D341Med (cell line): ENCODE results near the gene CCDC192.
"Not testable (repeated sequence)": the region's sequence is repeated elsewhere in the genome, so short reads cannot be mapped to it uniquely, and the experiment has no call there.

Experiments
- DNase-seq: peaks from one replicate; pipeline ENCODE4 v3.0.0; 2012; ENCODE audit warnings: low spot score

The CCDC192 gene

GRCh38 chr5:127847641-127848040 is 144.4 kb downstream of the CCDC192 start:
- DNase-seq, result not testable (repeated sequence)

- no peak for DNase-seq
These were observed 144.9 kb downstream of the CCDC192 start for GRCh38 chr5:127848098-127848497.

- no peak for DNase-seq
These were observed 146.2 kb downstream of the CCDC192 start for GRCh38 chr5:127849408-127849807.

- DNase-seq, result peak; percentile 63
These were observed 146.7 kb downstream of the CCDC192 start for GRCh38 chr5:127849891-127850290.

- DNase-seq, result no peak
These were observed 148.8 kb downstream of the CCDC192 start for GRCh38 chr5:127851964-127852363.

GRCh38 chr5:127854520-127854919 is 151.3 kb downstream of the CCDC192 start:
- no peak for DNase-seq

GRCh38 chr5:127856292-127856691 is 153.1 kb downstream of the CCDC192 start:
- no peak for DNase-seq

- DNase-seq, result peak; percentile 63
These were observed 155.1 kb downstream of the CCDC192 start for GRCh38 chr5:127858116-127858784.

- no peak for DNase-seq
These were observed 157.1 kb downstream of the CCDC192 start for GRCh38 chr5:127860291-127860690.

- no peak for DNase-seq
These were observed 160.0 kb downstream of the CCDC192 start for GRCh38 chr5:127863161-127863560.

GRCh38 chr5:127863610-127864395 is 160.6 kb downstream of the CCDC192 start:
- no peak for DNase-seq

GRCh38 chr5:127864511-127864910 is 161.3 kb downstream of the CCDC192 start:
- DNase-seq, result no peak

GRCh38 chr5:127865273-127865672 is 162.1 kb downstream of the CCDC192 start:
- no peak for DNase-seq

GRCh38 chr5:127867022-127867783 is 164.0 kb downstream of the CCDC192 start:
- no peak for DNase-seq

GRCh38 chr5:127870914-127871313 is 167.7 kb downstream of the CCDC192 start:
- no peak for DNase-seq

- no peak for DNase-seq
These were observed 168.4 kb downstream of the CCDC192 start for GRCh38 chr5:127871503-127872153.

GRCh38 chr5:127872494-127872893 is 169.3 kb downstream of the CCDC192 start:
- DNase-seq, result no peak

- peak; percentile 35 for DNase-seq
These were observed 172.2 kb downstream of the CCDC192 start for GRCh38 chr5:127875235-127876021.

- no peak for DNase-seq
These were observed 173.2 kb downstream of the CCDC192 start for GRCh38 chr5:127876384-127876783.

GRCh38 chr5:127878174-127878750 is 175.1 kb downstream of the CCDC192 start:
- peak; percentile 81 for DNase-seq

- no peak for DNase-seq
These were observed 181.2 kb downstream of the CCDC192 start for GRCh38 chr5:127884416-127884815.
